Activated T-helper 1 cell treated with Interleukin-2 at 50 U/mL for 16 hours (primary cell): ENCODE results near the gene RNF130.

Experiments
- DNase-seq: peaks from one replicate; pipeline ENCODE4 v3.0.0-alpha.2; 2020; ENCODE audit warnings: low read depth

The RNF130 gene

GRCh38 chr5:180084638-180085561 lies 13.3 kb upstream of the RNF130 start:
- no peak for DNase-seq

DNA sequence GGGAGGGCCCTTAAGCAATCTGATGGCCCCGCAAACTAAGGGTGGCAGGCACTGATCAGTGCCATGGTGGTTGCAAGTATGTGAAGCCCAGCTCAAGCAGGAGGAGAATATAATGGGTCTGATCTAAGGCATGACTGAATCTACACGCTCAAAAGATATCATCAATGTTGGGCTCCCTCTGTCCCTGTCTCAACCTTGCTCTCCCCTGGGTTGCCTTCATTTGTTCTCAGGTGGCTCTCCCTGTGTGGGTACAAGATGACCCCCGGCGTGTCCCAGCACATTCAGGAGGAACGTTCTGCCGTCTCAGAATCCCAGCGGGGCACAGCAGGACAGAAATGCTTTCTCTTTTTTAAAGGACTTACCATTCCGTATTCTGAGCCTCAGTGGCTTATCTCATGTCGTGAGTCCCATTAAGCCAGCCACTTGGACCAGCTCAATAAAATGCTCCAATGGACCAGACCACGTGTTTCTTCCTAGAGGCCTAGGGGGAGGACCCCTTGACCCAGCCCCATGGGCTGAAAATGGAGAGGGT lies 12.0 kb upstream of the RNF130 start:
- DNase-seq: no peak

- no peak for DNase-seq
Measured at GRCh38 chr5:180082633-180083420, 11.3 kb upstream of the RNF130 start.

DNA sequence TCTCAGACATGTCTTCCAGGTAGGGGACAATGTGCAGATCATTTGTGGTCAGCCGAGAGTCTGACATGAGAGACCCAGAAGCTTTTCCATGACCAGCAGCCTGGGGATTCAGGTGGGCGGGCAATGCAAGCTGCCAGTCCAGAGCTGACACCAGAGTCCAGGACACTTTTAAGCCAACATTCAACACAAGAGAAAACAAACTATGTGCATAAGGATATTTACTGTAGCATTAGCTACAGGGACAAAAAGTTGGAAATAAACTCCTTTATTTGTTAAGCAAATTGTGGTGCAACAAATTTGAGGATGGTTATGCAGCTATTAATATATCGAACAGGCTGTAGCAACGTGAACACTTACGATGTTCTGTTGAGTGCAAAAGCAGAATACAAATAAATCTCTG lies 9.9 kb upstream of the RNF130 start:
- no peak for DNase-seq

GRCh38 chr5:180080486-180081280 lies 9.1 kb upstream of the RNF130 start:
- DNase-seq: no peak

DNA sequence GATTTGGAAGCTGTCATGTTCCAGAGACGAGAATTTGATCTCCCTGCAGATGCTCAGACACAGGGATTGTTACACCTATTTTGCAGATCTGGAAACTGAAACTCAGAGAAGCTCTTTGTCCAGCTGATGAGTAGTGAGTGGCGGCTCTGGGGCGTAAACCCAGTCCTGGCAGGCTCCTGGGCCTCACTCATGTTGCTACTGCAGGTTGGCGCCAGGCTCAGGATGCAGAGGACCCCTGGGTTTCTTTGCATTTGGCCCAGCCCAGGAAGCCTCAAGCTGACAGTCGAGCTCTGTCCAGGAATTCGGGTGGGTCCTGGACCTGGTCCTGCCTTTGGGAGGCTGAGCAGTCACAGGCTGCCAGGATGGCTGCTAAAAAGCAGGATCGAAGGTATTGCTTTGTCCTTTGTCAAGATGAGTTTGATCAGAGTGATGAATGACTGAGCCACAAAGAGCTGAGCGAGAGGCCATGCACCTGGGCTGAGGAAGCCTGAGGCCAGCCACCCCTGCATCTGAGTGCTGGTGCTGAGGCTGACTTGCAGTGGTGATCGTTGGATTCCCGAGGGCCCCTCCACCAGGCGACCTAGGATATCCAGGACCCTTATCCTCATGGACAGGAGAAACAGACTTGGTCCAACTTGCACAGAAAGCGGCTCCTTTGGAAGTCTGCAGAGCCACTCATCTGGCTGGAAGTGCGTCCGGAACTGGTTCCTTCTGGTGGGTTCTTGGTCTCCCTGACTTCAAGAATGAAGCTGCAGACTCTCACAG lies 8.3 kb upstream of the RNF130 start:
- DNase-seq: no peak

DNA sequence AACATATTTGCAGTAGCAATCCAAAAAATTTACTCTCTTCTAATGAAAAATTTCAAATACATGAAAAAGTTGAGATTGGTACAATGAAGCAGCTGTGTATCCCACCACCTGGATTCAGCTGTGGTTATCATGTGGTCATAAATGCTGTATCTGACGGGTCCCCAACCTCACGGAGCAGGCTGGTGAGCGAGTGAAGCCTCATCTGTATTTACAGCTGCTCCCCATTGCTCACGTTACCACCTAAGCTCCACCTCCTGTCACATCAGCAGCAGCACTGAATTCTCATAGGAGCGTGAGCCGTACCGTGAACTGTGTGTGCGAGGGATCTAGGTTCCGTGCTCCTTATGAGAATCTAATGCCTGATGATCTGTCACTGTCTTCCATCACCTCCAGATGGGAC lies 6.8 kb upstream of the RNF130 start:
- no peak for DNase-seq

- DNase-seq: no peak
Measured at GRCh38 chr5:180077594-180078284, 6.2 kb upstream of the RNF130 start.

DNA sequence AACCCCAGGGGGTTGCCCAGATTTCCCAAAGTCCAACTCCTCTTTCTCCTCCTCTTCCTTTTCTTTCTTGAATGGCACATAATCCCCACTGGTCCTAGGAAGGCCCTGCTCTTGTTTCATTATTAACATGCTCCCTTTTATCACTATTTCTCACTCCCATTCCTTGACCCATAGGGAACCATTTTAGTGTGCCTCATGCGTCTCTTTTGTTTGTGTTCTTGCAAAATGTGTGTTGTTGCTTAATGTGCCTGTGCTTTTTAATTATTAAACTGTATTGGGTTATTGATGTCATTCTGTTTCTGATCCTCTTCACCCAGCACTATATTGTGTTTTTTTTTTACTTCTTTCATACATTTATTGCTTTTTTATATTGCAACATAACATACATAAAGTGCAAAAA lies 4.1 kb upstream of the RNF130 start:
- DNase-seq: no peak

DNA sequence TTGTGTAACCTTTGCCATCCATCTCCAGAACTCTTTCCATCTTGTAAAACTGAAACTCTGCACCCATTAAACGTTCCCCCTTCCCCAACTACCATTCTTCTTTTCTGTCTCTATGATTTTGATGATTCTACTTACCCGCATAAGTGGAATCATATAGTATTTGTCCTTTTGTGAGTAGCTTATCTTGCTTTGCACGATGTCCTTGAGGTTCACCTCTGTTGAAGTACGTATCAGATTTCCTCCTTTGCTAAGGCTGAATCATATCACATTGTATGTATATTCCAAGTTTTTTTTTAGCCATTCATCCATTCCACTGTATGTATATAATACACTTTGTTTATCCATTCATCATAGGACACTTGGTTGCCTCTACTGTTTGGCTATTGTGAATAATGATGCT lies 2.9 kb upstream of the RNF130 start:
- DNase-seq: no peak

- no peak for DNase-seq
Measured at GRCh38 chr5:180072556-180072955, 997 bp upstream of the RNF130 start.

DNA sequence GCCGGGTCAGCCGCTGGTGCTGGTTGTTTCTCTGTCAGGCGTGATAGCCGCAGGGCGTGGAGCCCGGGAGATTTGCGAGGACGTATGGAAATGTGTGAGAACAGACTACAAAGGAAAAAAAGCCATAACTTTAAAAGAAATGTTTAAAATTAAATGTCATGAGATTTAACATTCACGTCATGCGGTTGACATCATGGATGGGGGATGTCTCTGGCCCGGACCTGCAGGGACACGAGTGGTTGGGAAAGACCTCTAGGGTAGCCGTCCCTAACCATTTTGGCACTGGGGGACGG lies 643 bp upstream of the RNF130 start:
- DNase-seq: no peak

DNA sequence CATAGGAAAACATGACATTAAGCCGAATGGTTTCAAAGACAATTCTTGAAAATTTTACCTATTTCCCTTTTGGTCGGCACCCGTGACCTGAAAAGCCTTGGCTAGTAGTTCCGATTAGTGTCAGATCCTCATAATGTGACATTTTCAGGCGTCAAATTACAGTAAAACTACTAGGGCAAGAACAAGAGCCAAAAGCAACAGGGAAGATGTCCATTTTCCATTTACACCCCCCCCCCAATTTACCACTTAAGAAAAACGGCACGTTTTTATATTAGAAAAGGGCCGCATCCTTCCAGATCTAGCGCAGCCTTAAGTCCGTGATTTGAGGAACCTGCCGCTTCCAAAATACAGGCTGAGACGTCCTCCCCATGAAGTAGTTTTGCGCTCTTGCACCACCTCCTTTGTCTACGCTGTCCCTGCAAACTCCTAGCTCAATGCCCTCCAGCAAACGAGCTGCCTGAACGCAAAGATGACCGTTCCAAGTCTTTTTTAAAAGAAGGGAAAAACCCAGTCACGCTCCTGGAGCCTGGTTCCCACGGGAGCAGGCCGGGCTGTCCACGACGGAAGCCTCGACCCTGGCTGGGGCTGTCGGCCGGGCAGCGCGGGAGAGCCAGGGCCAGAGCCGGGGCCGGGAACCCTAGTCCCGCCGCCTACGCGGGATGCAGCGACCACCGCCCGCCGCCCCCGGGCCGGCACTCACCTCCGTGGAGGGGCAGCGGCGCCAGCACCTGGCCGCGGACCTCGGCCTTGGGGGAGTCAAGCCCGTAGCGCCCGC lies 616 bp downstream of the RNF130 start:
- DNase-seq: no peak

DNA sequence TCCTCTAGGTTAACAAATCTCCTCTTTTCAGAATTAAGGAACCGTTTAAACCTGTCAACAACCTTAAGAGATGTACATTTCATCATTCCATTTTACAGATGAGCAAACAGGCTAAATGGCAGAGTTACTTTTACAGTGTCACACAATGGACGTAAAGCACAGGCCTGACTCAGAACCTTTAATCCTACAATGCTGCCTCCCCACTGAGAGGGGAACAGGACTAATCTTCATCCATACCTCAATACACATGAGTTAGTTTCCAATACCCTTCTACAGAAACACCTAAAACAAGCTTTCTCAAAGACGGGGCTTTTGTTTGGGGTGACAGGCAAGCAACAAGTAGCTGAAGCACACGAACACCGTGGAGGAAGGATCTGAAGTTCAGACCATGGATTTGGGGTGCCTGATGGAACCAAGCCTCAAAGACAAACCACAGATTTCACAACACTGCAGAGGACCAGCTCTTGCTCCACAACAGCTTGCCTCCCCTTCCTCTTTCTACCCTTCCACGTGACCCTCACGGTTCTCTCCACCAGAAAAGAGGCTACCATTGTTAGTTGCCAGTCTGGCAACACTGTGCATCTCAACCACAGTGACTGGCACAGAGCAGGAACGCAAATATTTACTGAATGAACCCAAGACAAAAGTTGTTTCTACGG lies 1.8 kb downstream of the RNF130 start:
- no peak for DNase-seq

DNA sequence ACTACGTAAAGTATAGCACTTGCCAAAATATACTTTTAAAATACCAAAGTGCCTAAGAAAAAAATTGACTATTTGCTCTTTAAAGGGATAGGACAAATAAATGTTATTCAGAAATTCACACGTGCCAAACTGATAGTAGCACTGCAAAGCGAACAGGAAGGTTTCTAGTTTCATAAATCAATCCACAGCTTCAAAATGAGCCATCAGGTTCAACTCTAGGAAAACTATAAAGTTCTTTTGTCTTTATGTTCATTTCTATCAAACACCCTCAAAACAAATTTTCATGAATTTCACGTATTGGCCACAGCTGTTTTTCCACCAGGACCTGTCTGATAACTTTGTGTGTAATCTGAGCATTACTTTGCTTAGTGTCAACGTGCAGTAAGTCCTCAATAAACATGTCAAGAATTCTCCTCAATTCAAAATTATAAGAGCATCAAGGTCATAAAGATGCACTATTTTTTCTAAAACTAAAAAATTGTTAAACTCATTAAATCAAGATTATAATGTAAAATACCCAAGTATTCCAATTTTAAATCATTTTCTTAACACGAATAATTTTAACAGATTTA lies 3.0 kb downstream of the RNF130 start:
- DNase-seq: no peak

GRCh38 chr5:180067986-180068385 lies 3.6 kb downstream of the RNF130 start:
- no peak for DNase-seq

DNA sequence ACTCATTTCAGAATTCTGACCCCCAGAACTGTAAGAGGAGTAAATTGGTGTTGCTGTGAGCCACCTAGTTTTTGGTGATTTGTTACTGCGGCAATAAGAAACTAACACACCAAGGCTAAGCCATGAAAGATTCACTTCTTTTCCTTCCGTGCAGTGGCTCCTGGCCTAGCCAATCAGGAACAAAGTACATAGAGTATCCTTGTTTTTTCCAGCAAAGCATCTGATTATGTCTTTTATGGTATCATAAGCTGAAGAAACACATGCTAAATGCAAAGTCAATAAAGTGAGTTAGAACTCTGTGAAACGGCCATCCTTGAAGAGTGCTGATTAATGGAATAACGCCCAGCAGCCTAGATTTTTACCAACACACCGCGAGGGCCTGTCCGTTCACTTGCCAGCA lies 11.4 kb downstream of the RNF130 start:
- DNase-seq: no peak

DNA sequence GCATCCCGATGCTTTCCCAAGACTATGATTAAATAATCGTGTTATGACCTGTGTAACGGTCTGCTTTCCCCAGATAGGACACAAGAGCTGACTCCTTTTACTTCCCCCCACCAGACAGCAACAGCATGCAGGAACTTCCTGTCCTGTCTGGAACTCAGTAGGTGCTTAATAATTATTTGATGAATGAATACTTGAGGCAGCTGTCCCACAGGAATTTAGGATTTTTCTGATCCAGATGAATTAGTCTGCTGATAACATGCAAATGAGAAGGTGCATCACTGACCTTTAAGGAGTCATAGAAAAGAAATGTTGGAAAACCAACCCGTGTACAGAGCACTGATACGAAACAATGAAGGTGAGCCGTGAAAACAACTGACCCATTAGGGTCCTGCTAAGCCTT lies 12.2 kb downstream of the RNF130 start:
- DNase-seq: no peak

DNA sequence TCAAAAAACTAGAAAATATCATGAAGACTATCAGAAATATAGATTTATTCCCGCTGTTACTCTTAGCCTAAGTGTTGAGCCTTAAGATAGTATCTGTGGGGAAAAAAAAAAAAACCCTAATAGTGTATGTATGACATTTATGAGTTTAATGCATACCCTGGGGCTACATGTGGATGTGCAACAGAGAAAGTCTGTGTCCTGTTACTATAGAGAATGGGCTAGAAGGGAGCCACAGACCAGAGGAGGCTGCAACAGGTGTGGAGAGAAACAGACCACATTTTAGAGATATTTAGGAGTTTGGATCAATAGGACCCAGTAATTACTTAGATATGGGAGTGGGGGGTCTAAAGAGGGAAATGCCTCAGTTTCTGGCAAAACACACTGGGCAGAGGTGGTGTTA lies 15.4 kb downstream of the RNF130 start:
- no peak for DNase-seq
